Uterus (tissue), 4 donors: ENCODE results near the gene GGT5. TPM values are rescaled to one million over a fixed set of nuclear protein-coding genes. Genes with fewer than 3 reads are reported as not detected.
"Not testable (repeated sequence)": the region's sequence is repeated elsewhere in the genome, so short reads cannot be mapped to it uniquely, and the experiment has no call there.

Source experiments
- DNase-seq, 2 donors: peaks; one replicate each; pipeline ENCODE4 v3.0.0-alpha.2; 2019 to 2020
- H3K27ac ChIP-seq, 2 donors: fragments of 200-600 bp; sonication (generic); 1 replicate in 1 of 2; 2 replicates in 1 of 2; pipeline ENCODE4 v1.5.1; 2016 to 2018
- H3K27me3 ChIP-seq, 2 donors: fragments of 200-600 bp; sonication (generic); one replicate each; pipeline ENCODE4 v1.5.1; 2018 to 2019; ENCODE audit warnings: control low read depth in 1 of 2
- H3K36me3 ChIP-seq, 2 donors: fragments of 200-600 bp; sonication (generic); one replicate each; pipeline ENCODE4 v1.5.1; 2019; ENCODE audit warnings: control low read depth in 1 of 2
- H3K4me1 ChIP-seq, 2 donors: fragments of 200-600 bp; sonication (generic); one replicate each; pipeline ENCODE4 v1.5.1; 2018 to 2019; ENCODE audit warnings: control low read depth in 1 of 2
- H3K4me3 ChIP-seq, 2 donors: fragments of 200-600 bp; sonication (generic); 1 replicate in 1 of 2; 2 replicates in 1 of 2; pipeline ENCODE4 v1.5.1; 2018 to 2019; ENCODE audit warnings: mild to moderate bottlenecking in 1 of 2
- H3K9me3 ChIP-seq, 2 donors: fragments of 200-600 bp; sonication (generic); one replicate each; pipeline ENCODE4 v1.5.1; 2019; ENCODE audit warnings: control low read depth in 1 of 2
- CTCF ChIP-seq, 4 experiments: fragments of 200-600 bp in 2 of 4; fragments of 450-650 bp in 2 of 4; sonication (generic) in 2 of 4; IDR thresholded peaks; one replicate each; pipeline ENCODE4 v1.5.1; 2016 to 2019; ENCODE audit warnings: antibody characterized with exemption in 4 of 4, mild to moderate bottlenecking in 2 of 4, moderate library complexity in 1 of 4
- POLR2A ChIP-seq, 2 donors: fragments of 450-650 bp; IDR thresholded peaks; one replicate each; pipeline ENCODE4 v1.6.1; 2016; ENCODE audit warnings: antibody characterized with exemption in 2 of 2, mild to moderate bottlenecking in 1 of 2, moderate library complexity in 1 of 2
- intact Hi-C: fragments of 100-400 bp; cut with DNase I; formaldehyde crosslinking; loops from one replicate; pipeline ENCODE4 v1.15.1; 2023; ENCODE audit warnings: low total_unique reads
- total RNA-seq, 4 donors: library from RNA; depleted of rRNA in 3 of 4; stranded (reverse); fragments of >200 nt in 3 of 4; gene quantifications; one replicate each; pipeline versions ENCODE4 v1.1.0 to v1.2.4, GENCODE V29; 2014 to 2023
- donor health status: DM: yes; HTN: yes; CAD: no.

The GGT5 gene
- total RNA-seq, 4 donors from 2014 or later = 4.1 to 95.9 (median 54.9) TPM

- Histone ChIP-seq H3K4me1 (peaks cover 0 to 11% of the 10 kb centered on the region in 2 donors), H3K9me3 (no peaks in the 10 kb centered on the region), H3K27ac (no peak overlapping the region), H3K36me3 (no peaks in the 10 kb centered on the region), H3K4me3 (no peak overlapping the region), H3K27me3 (no peaks in the 10 kb centered on the region)
- TF ChIP-seq POLR2A (IDR thresholded peaks at IDR 0.05) = no peak
- TF ChIP-seq CTCF (IDR thresholded peaks at IDR 0.05) = no peak
- DNase-seq = no peak
- intact Hi-C loops = no loop called here
Measured at GRCh38 chr22:24209687-24210086, 35.2 kb downstream of the GGT5 start.

- no peak for TF ChIP-seq POLR2A (IDR thresholded peaks at IDR 0.05)
- no peak for TF ChIP-seq CTCF (IDR thresholded peaks at IDR 0.05)
- no peak for DNase-seq
- H3K9me3 ChIP-seq = no peaks in the 10 kb centered on the region
- peak overlapping the region; percentile 85 for H3K27ac ChIP-seq
- intact Hi-C loops = no loop called here
- no peaks in the 10 kb centered on the region for H3K27me3 ChIP-seq
- H3K4me1 ChIP-seq = peaks cover 0 to 11% of the 10 kb centered on the region in 2 donors
- H3K4me3 ChIP-seq = no peak overlapping the region
- H3K36me3 ChIP-seq = no peaks in the 10 kb centered on the region
Measured at GRCh38 chr22:24209016-24209415, 35.9 kb downstream of the GGT5 start.

GRCh38 chr22:24208012-24208749 lies 36.7 kb downstream of the GGT5 start:
- peak; percentile 60 to 80 for DNase-seq
- TF ChIP-seq POLR2A (IDR thresholded peaks at IDR 0.05) (no peak), CTCF (IDR thresholded peaks at IDR 0.05) (no peak)
- Histone ChIP-seq H3K27ac (peak overlapping the region; percentile 85), H3K4me3 (no peak overlapping the region), H3K4me1 (peaks cover 0 to 11% of the 10 kb centered on the region in 2 donors), H3K27me3 (no peaks in the 10 kb centered on the region), H3K9me3 (no peaks in the 10 kb centered on the region), H3K36me3 (no peaks in the 10 kb centered on the region)
- intact Hi-C loops = no loop called here

- no peak for DNase-seq
- intact Hi-C loops = no loop called here
- peak overlapping the region; percentile 85 for H3K27ac ChIP-seq
- H3K4me1 ChIP-seq = peaks cover 0 to 11% of the 10 kb centered on the region in 2 donors
- H3K27me3 ChIP-seq = no peaks in the 10 kb centered on the region
- H3K36me3 ChIP-seq = no peaks in the 10 kb centered on the region
- H3K4me3 ChIP-seq = no peak overlapping the region
- no peaks in the 10 kb centered on the region for H3K9me3 ChIP-seq
- no peak for TF ChIP-seq CTCF (IDR thresholded peaks at IDR 0.05)
- TF ChIP-seq POLR2A (IDR thresholded peaks at IDR 0.05) = no peak
Measured at GRCh38 chr22:24207264-24208011, 37.4 kb downstream of the GGT5 start.

GRCh38 chr22:24206460-24207263 lies 38.2 kb downstream of the GGT5 start:
- H3K4me3 ChIP-seq, intact Hi-C loops, H3K36me3 ChIP-seq, DNase-seq, H3K27me3 ChIP-seq, H3K9me3 ChIP-seq: not testable (repeated sequence)
- Histone ChIP-seq H3K4me1 (peaks cover 0 to 11% of the 10 kb centered on the region in 2 donors), H3K27ac (peak overlapping the region; percentile 85)
